HepG2 (cell line): Measurements from ENCODE around the gene HCRT. TPM values are rescaled to one million over a fixed set of nuclear protein-coding genes. Genes with fewer than 3 reads are reported as not detected.

Experiments
- CHCHD3 ChIP-seq: sonication (generic); formaldehyde crosslinking; IDR thresholded peaks from 2 replicates; pipeline ENCODE4 v1.8.0; 2022; ENCODE audit warnings: mild to moderate bottlenecking, missing genetic modification reagents, moderate library complexity
- GTF2F1 ChIP-seq: fragments of 150-350 bp; IDR thresholded peaks from 2 replicates; pipeline ENCODE4 v1.6.1; 2014; ENCODE audit warnings: low read length
- GTF3A ChIP-seq: sonication (generic); formaldehyde crosslinking; conservative IDR thresholded peaks from 2 replicates; pipeline ENCODE4 v1.4.0; 2020; ENCODE audit warnings: mild to moderate bottlenecking, missing genetic modification reagents
- HMGXB3 ChIP-seq: sonication (generic); formaldehyde crosslinking; IDR thresholded peaks from 2 replicates; pipeline ENCODE4 v1.4.0; 2020; ENCODE audit warnings: missing genetic modification reagents, borderline replicate concordance
- MTA3 ChIP-seq: sonication (generic); formaldehyde crosslinking; IDR thresholded peaks from 2 replicates; pipeline ENCODE4 v1.4.0; 2020; ENCODE audit warnings: missing genetic modification reagents
- POGZ ChIP-seq: sonication (generic); formaldehyde crosslinking; IDR thresholded peaks from 2 replicates; pipeline ENCODE4 v1.4.0; 2020; ENCODE audit warnings: mild to moderate bottlenecking, missing genetic modification reagents
- TCF12 ChIP-seq, 2 experiments: fragments of 450-650 bp in 1 of 2; sonication (generic) in 1 of 2; formaldehyde crosslinking in 1 of 2; IDR thresholded peaks; 2 replicates each; pipeline versions ENCODE4 v1.6.1 to v1.8.0; 2017 to 2022; ENCODE audit warnings: antibody characterized with exemption in 1 of 2, mild to moderate bottlenecking in 1 of 2, missing genetic modification reagents in 1 of 2, moderate library complexity in 1 of 2
- TRAFD1 ChIP-seq: sonication (generic); formaldehyde crosslinking; IDR thresholded peaks from 2 replicates; pipeline ENCODE4 v1.5.1; 2020; ENCODE audit warnings: missing genetic modification reagents, mild to moderate bottlenecking, borderline replicate concordance
- ZNF264 ChIP-seq: sonication (generic); formaldehyde crosslinking; IDR thresholded peaks from 2 replicates; pipeline ENCODE4 v1.4.0; 2020; ENCODE audit warnings: missing genetic modification reagents
- ZNF468 ChIP-seq: sonication (generic); formaldehyde crosslinking; IDR thresholded peaks from 2 replicates; pipeline ENCODE4 v1.8.0; 2022; ENCODE audit warnings: mild to moderate bottlenecking, moderate library complexity, missing genetic modification reagents
- ZNF607 ChIP-seq: sonication (generic); formaldehyde crosslinking; IDR thresholded peaks from 2 replicates; pipeline ENCODE4 v1.5.1; 2020; ENCODE audit warnings: missing genetic modification reagents, mild to moderate bottlenecking, borderline replicate concordance
- ZNF740 ChIP-seq: sonication (generic); formaldehyde crosslinking; IDR thresholded peaks from 2 replicates; pipeline ENCODE4 v1.4.0; 2020; ENCODE audit warnings: missing genetic modification reagents
- ZNF781 ChIP-seq: sonication (generic); formaldehyde crosslinking; IDR thresholded peaks from 2 replicates; pipeline ENCODE4 v1.5.1; 2020; ENCODE audit warnings: borderline replicate concordance, mild to moderate bottlenecking, missing genetic modification reagents; ENCODE audit errors: not compliant biosample characterization
- ZNF800 ChIP-seq: sonication (generic); formaldehyde crosslinking; IDR thresholded peaks from 2 replicates; pipeline ENCODE4 v1.4.0; 2020; ENCODE audit warnings: missing genetic modification reagents
- ZSCAN29 ChIP-seq: sonication (generic); formaldehyde crosslinking; conservative IDR thresholded peaks from 2 replicates; pipeline ENCODE4 v1.4.0; 2020; ENCODE audit warnings: mild to moderate bottlenecking, missing genetic modification reagents
- ZXDC ChIP-seq: sonication (generic); formaldehyde crosslinking; IDR thresholded peaks from 2 replicates; pipeline ENCODE4 v1.5.0; 2020; ENCODE audit warnings: mild to moderate bottlenecking, missing genetic modification reagents
- polyA plus RNA-seq, 8 experiments: library from polyadenylated mRNA; depleted of rRNA in 3 of 8; stranded (reverse) in 7 of 8; unstranded in 1 of 8; fragments of >200 nt; fragmentation: Illumina TruSeq in 4 of 8; extraction: Trizol in 4 of 8; gene quantifications; 2 replicates each; pipeline versions ENCODE4 v1.2.1 to v1.2.3, GENCODE V29; 2011 to 2016; ENCODE audit warnings: low read depth in 4 of 8, missing spikeins in 1 of 8, mixed read lengths in 1 of 8; ENCODE audit not compliant: insufficient read depth in 1 of 8
- total RNA-seq, 5 experiments: library from RNA; depleted of rRNA; stranded (reverse); fragments of >200 nt; fragmentation: Illumina TruSeq; extraction: Trizol; gene quantifications; 2 replicates each; pipeline ENCODE4 v1.2.3, GENCODE V29; 2016; ENCODE audit warnings: low read depth in 1 of 5

The HCRT gene
- total and polyA plus RNA-seq, 2 of the 13 experiments (the other 11 are each of a cell fraction or from before 2014, with no cell fraction given): not detected

GRCh38 chr17:42183741-42184711 is 1.2 kb downstream of the HCRT start (continued):
- no peak; the same call in none of the 2 replicates for TF ChIP-seq HMGXB3 (CRISPR knock-in tag)
- no peak; the same call in 1 of the 2 replicates for TF ChIP-seq POGZ (CRISPR knock-in tag)
- TF ChIP-seq ZNF800 (CRISPR knock-in tag): peak; percentile 96
- TF ChIP-seq ZNF740 (CRISPR knock-in tag): no peak
- 0 out of 2 replicates have a peak, but pooled peaks have one; percentile 72 for TF ChIP-seq CHCHD3
- TF ChIP-seq ZNF607 (CRISPR knock-in tag): peak; percentile 87
- no peak for TF ChIP-seq TRAFD1 (CRISPR knock-in tag)
- peak; percentile 28 for TF ChIP-seq ZNF264 (CRISPR knock-in tag)
- no peak for TF ChIP-seq TCF12 (IDR thresholded peaks at IDR 0.05)
- TF ChIP-seq TCF12 (CRISPR knock-in tag; IDR thresholded peaks at IDR 0.05): no peak
- TF ChIP-seq MTA3 (CRISPR knock-in tag): no peak; the same call in 1 of the 2 replicates
- peak; percentile 82 for TF ChIP-seq ZSCAN29 (CRISPR knock-in tag)
- TF ChIP-seq GTF2F1: no peak
- peak; percentile 70 for TF ChIP-seq ZNF781
- TF ChIP-seq GTF3A (CRISPR knock-in tag): no peak
- peak; percentile 82 for TF ChIP-seq ZNF468
- TF ChIP-seq ZXDC (CRISPR knock-in tag): no peak
